K562 (cell line): ENCODE measurements around the gene KAZN. TPM values are rescaled to one million over a fixed set of nuclear protein-coding genes. Genes with fewer than 3 reads are reported as not detected.
A peak's percentile ranks its signal among the peaks of the same experiment; 100 is the strongest.

ENCODE experiments used
- CC2D1A ChIP-seq: fragments of 450-650 bp; IDR thresholded peaks from 2 replicates; pipeline ENCODE4 v1.6.1; 2017; ENCODE audit warnings: mild to moderate bottlenecking
- HNRNPL ChIP-seq: fragments of 200-400 bp; formaldehyde crosslinking; IDR thresholded peaks from 2 replicates; pipeline ENCODE4 v1.6.1; 2017; ENCODE audit warnings: low read depth, mild to moderate bottlenecking, low read length
- JUNB ChIP-seq: fragments of 450-650 bp; formaldehyde crosslinking; conservative IDR thresholded peaks from 2 replicates; pipeline ENCODE4 v1.4.0; 2020; ENCODE audit warnings: mild to moderate bottlenecking
- MAFG ChIP-seq: fragments of 450-650 bp; conservative IDR thresholded peaks from 2 replicates; pipeline ENCODE4 v1.6.1; 2016; ENCODE audit warnings: missing genetic modification characterization, missing compliant biosample characterization
- MTA2 ChIP-seq: fragments of 450-650 bp; IDR thresholded peaks from 2 replicates; pipeline ENCODE4 v1.6.1; 2016; ENCODE audit warnings: low read depth
- NFIC ChIP-seq: fragments of 450-650 bp; IDR thresholded peaks from 2 replicates; pipeline ENCODE4 v1.6.1; 2017; ENCODE audit warnings: mild to moderate bottlenecking, inconsistent platforms
- RAD21 ChIP-seq, 2 experiments: fragments of 250-450 bp in 1 of 2; fragments of 450-650 bp in 1 of 2; sonication (Bioruptor Pico) in 1 of 2; formaldehyde crosslinking in 1 of 2; IDR thresholded peaks in 1 of 2; conservative IDR thresholded peaks in 1 of 2; 2 replicates each; pipeline versions ENCODE4 v1.4.0 to v1.8.0; 2020 to 2022; ENCODE audit warnings: mild to moderate bottlenecking in 2 of 2, moderate library complexity in 1 of 2
- RBM34 ChIP-seq: fragments of 200-400 bp; formaldehyde crosslinking; IDR thresholded peaks from 2 replicates; pipeline ENCODE4 v1.6.1; 2018; ENCODE audit warnings: low read length, borderline replicate concordance; ENCODE audit not compliant: insufficient read depth
- SMC3 ChIP-seq: conservative IDR thresholded peaks from 2 replicates; pipeline ENCODE4 v1.6.1; 2011; ENCODE audit warnings: low read depth, low read length, improper control_type of control experiment; ENCODE audit not compliant: insufficient read depth
- SRF ChIP-seq, 2 experiments: fragments of 250-450, 450-650 bp in 1 of 2; sonication (Bioruptor Pico) in 1 of 2; sonication (generic) in 1 of 2; formaldehyde crosslinking; IDR thresholded peaks; 2 replicates each; pipeline versions ENCODE4 v1.5.0 to v1.5.1; 2020 to 2022; ENCODE audit warnings: mild to moderate bottlenecking in 1 of 2, missing genetic modification reagents in 1 of 2
- STAG1 ChIP-seq: sonication (generic); formaldehyde crosslinking; IDR thresholded peaks from 2 replicates; pipeline ENCODE4 v1.5.0; 2020; ENCODE audit warnings: missing genetic modification reagents, borderline replicate concordance
- TEAD4 ChIP-seq, 2 experiments: sonication (generic) in 1 of 2; formaldehyde crosslinking in 1 of 2; IDR thresholded peaks; 2 replicates each; pipeline versions ENCODE4 v1.6.1 to v1.8.0; 2012 to 2022; ENCODE audit warnings: borderline replicate concordance in 1 of 2, inconsistent platforms in 1 of 2, low read length in 1 of 2, mild to moderate bottlenecking in 1 of 2, missing genetic modification reagents in 1 of 2
- TFAP4 ChIP-seq: sonication (generic); formaldehyde crosslinking; IDR thresholded peaks from 2 replicates; pipeline ENCODE4 v1.8.0; 2022; ENCODE audit warnings: missing genetic modification reagents, mild to moderate bottlenecking, moderate library complexity, borderline replicate concordance
- ZBTB7A ChIP-seq: IDR thresholded peaks from 2 replicates; pipeline ENCODE4 v1.6.1; 2011; ENCODE audit warnings: low read depth, mild to moderate bottlenecking, low read length, moderate library complexity, borderline replicate concordance; ENCODE audit not compliant: control insufficient read depth
- ZBTB9 ChIP-seq: fragments of 450-650 bp; formaldehyde crosslinking; IDR thresholded peaks from 2 replicates; pipeline ENCODE4 v1.4.0; 2020; ENCODE audit warnings: mild to moderate bottlenecking, moderate library complexity
- ZFX ChIP-seq: sonication (generic); formaldehyde crosslinking; IDR thresholded peaks from 2 replicates; pipeline ENCODE4 v1.8.0; 2022; ENCODE audit warnings: mild to moderate bottlenecking, missing genetic modification reagents, moderate library complexity
- ZNF165 ChIP-seq: fragments of 250-450 bp; sonication (Bioruptor Pico); IDR thresholded peaks from 2 replicates; pipeline ENCODE4 v1.4.0; 2020; ENCODE audit warnings: borderline replicate concordance
- ZNF24 ChIP-seq: fragments of 450-650 bp; IDR thresholded peaks from 2 replicates; pipeline ENCODE4 v1.6.1; 2016
- polyA plus RNA-seq, 8 experiments: library from polyadenylated mRNA; depleted of rRNA in 4 of 8; stranded (reverse) in 5 of 8; unstranded in 3 of 8; fragments of >200 nt; fragmentation: Nextera tagmentation in 2 of 8; fragmentation: Illumina TruSeq in 1 of 8; extraction: Ambion mirVana in 2 of 8; extraction: Trizol in 1 of 8; gene quantifications; 2 replicates each; pipeline versions ENCODE4 v1.2.1 to v1.2.3, GENCODE V29; 2011 to 2014; ENCODE audit warnings: inconsistent platforms in 1 of 8, missing spikeins in 1 of 8
- total RNA-seq, 7 experiments: library from RNA; depleted of rRNA in 6 of 7; stranded (reverse); fragments of >200 nt in 6 of 7; fragmentation: Illumina TruSeq in 2 of 7; extraction: Trizol in 2 of 7; gene quantifications; 2 replicates each; pipeline versions ENCODE4 v1.2.1 to v1.2.3, GENCODE V29; 2011 to 2021; ENCODE audit warnings: low replicate concordance in 1 of 7
- TF ChIP-seq, protein P1 (sequence below): fragments of 450-650 bp; formaldehyde crosslinking; IDR thresholded peaks from 2 replicates; pipeline ENCODE4 v1.4.0; 2020; ENCODE audit warnings: mild to moderate bottlenecking, moderate library complexity
- TF ChIP-seq, protein P2 (sequence below): fragments of 250-450 bp; sonication (Bioruptor Pico); IDR thresholded peaks from 2 replicates; pipeline ENCODE4 v1.8.0; 2022; ENCODE audit warnings: inconsistent platforms
- TF ChIP-seq, protein P3 (sequence below): sonication (generic); formaldehyde crosslinking; IDR thresholded peaks from 2 replicates; pipeline ENCODE4 v1.8.1; 2022; ENCODE audit warnings: missing genetic modification reagents

The KAZN gene
- total and polyA plus RNA-seq, 9 of the 15 experiments (the other 6 are each of a cell fraction or from before 2014, with no cell fraction given): 2.1 to 21.6 (median 5.4) TPM

- peak; percentile 87 to 96 for TF ChIP-seq RAD21 (CRISPR knock-in tag; conservative IDR thresholded peaks at IDR 0.05 in 1 of 2, IDR thresholded peaks at IDR 0.05 in 1 of 2)
- no peak for TF ChIP-seq TEAD4 (IDR thresholded peaks at IDR 0.05; ENCODE audit: low read length)
- no peak for TF ChIP-seq TEAD4 (CRISPR knock-in tag; IDR thresholded peaks at IDR 0.05; ENCODE audit: borderline replicate concordance)
- TF ChIP-seq, protein P1, sequence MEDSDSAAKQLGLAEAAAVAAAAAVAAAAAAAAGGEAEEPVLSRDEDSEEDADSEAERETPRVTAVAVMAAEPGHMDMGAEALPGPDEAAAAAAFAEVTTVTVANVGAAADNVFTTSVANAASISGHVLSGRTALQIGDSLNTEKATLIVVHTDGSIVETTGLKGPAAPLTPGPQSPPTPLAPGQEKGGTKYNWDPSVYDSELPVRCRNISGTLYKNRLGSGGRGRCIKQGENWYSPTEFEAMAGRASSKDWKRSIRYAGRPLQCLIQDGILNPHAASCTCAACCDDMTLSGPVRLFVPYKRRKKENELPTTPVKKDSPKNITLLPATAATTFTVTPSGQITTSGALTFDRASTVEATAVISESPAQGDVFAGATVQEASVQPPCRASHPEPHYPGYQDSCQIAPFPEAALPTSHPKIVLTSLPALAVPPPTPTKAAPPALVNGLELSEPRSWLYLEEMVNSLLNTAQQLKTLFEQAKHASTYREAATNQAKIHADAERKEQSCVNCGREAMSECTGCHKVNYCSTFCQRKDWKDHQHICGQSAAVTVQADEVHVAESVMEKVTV (CRISPR knock-in tag): peak; percentile 90
- no peak for TF ChIP-seq ZNF24
- TF ChIP-seq, protein P2, sequence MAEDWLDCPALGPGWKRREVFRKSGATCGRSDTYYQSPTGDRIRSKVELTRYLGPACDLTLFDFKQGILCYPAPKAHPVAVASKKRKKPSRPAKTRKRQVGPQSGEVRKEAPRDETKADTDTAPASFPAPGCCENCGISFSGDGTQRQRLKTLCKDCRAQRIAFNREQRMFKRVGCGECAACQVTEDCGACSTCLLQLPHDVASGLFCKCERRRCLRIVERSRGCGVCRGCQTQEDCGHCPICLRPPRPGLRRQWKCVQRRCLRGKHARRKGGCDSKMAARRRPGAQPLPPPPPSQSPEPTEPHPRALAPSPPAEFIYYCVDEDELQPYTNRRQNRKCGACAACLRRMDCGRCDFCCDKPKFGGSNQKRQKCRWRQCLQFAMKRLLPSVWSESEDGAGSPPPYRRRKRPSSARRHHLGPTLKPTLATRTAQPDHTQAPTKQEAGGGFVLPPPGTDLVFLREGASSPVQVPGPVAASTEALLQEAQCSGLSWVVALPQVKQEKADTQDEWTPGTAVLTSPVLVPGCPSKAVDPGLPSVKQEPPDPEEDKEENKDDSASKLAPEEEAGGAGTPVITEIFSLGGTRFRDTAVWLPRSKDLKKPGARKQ (CRISPR knock-in tag): no peak
- TF ChIP-seq NFIC: peak; percentile 48; the same call in 1 of the 2 replicates
- TF ChIP-seq RBM34: no peak
- peak; percentile 96 for TF ChIP-seq STAG1 (CRISPR knock-in tag)
- TF ChIP-seq ZBTB9 (CRISPR knock-in tag): no peak
- TF ChIP-seq SRF (CRISPR knock-in tag; IDR thresholded peaks at IDR 0.05): no peak
- TF ChIP-seq CC2D1A: peak; percentile 58
- TF ChIP-seq MAFG (tag): no peak
- TF ChIP-seq TFAP4 (CRISPR knock-in tag): peak; percentile 37; the same call in 1 of the 2 replicates
- no peak for TF ChIP-seq JUNB (CRISPR knock-in tag)
- no peak for TF ChIP-seq HNRNPL
- TF ChIP-seq MTA2: no peak
- TF ChIP-seq, protein P3, sequence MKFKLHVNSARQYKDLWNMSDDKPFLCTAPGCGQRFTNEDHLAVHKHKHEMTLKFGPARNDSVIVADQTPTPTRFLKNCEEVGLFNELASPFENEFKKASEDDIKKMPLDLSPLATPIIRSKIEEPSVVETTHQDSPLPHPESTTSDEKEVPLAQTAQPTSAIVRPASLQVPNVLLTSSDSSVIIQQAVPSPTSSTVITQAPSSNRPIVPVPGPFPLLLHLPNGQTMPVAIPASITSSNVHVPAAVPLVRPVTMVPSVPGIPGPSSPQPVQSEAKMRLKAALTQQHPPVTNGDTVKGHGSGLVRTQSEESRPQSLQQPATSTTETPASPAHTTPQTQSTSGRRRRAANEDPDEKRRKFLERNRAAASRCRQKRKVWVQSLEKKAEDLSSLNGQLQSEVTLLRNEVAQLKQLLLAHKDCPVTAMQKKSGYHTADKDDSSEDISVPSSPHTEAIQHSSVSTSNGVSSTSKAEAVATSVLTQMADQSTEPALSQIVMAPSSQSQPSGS (CRISPR knock-in tag): no peak
- TF ChIP-seq SMC3: peak; percentile 88
- no peak for TF ChIP-seq ZNF165
- peak; percentile 69 for TF ChIP-seq ZBTB7A
- peak; percentile 58 for TF ChIP-seq ZFX (CRISPR knock-in tag)
These were observed 448.1 kb downstream of the KAZN start (continued) for GRCh38 chr1:15046487-15047165.
